Measurements from ENCODE around the gene NOTCH1. TPM values are rescaled to one million over a fixed set of nuclear protein-coding genes. Genes with fewer than 3 reads are reported as not detected.

Gene NOTCH1
- total RNA-seq, 4 donors from 2014 or later = 48.6 to 90.6 (median 58.8) TPM

DNA sequence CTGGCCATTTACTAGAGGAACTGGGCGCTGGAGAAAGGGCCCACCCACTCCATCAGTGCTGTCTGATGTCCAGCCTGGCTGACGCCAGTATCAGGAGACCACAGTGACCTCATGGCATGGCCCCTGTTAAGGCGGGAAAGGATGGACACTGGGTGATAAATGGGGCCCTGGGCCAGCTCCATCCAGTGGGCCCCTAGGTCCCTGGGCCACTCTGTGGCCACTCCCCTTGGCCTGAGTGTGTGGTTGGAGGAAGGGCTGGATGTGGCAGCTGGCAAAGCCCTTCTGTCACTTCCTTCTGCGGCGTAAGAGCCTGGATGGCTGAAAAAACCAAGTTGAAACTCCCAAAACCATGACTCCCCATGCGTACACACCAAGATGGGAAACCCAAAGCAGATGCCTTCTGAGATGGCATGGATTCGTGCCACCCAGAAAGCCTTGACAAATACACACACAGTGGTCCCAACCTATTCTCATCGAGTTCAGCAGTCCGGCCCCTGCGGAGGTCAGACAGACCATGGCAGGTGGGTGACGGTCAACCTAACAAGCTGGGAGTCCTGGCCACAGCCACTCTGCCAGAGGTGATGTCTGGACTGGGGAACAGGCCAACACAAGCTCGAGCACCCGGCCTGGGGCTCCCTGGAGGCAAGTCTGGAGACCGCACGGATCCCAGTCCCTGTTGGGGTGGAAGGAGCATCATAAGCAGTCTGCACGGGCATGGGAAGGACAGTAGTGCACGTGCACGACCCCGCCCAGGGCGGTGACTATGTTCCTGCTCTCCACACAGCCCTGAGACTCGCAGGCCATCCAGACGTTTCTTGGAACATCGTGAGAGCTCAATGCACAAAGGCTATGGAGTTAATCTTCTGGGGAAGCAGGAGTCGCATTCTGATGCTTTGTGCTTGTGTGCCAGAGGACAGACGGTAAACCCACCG is 45.2 kb upstream of the NOTCH1 start:
- Histone ChIP-seq H3K27ac (replicated peaks in 1 of 4) (no peak overlapping the region), H3K4me3 (no peak overlapping the region), H3K36me3 (no peaks in the 10 kb centered on the region), H3K4me1 (peaks cover 40 to 52% (median 48%) of the 10 kb centered on the region in 4 donors), H3K9me3 (no peaks in the 10 kb centered on the region), H3K27me3 (peaks cover 0 to 9% (median 2%) of the 10 kb centered on the region in 4 donors)
- WGBS = 79% methylated on average over 24 of the region's 26 CpGs
- no peak for DNase-seq (ENCODE audit: extremely low spot score)
- TF ChIP-seq POLR2A (IDR thresholded peaks at IDR 0.05; ENCODE audit: low read depth) = no peak
- TF ChIP-seq, protein P1, sequence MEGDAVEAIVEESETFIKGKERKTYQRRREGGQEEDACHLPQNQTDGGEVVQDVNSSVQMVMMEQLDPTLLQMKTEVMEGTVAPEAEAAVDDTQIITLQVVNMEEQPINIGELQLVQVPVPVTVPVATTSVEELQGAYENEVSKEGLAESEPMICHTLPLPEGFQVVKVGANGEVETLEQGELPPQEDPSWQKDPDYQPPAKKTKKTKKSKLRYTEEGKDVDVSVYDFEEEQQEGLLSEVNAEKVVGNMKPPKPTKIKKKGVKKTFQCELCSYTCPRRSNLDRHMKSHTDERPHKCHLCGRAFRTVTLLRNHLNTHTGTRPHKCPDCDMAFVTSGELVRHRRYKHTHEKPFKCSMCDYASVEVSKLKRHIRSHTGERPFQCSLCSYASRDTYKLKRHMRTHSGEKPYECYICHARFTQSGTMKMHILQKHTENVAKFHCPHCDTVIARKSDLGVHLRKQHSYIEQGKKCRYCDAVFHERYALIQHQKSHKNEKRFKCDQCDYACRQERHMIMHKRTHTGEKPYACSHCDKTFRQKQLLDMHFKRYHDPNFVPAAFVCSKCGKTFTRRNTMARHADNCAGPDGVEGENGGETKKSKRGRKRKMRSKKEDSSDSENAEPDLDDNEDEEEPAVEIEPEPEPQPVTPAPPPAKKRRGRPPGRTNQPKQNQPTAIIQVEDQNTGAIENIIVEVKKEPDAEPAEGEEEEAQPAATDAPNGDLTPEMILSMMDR (IDR thresholded peaks at IDR 0.05) = no peak
- TF ChIP-seq POLR2AphosphoS5 (IDR thresholded peaks at IDR 0.05) = no peak
- TF ChIP-seq EP300 (IDR thresholded peaks at IDR 0.05) = no peak
- intact Hi-C loops (cut with DNase I) = no loop called here

DNA sequence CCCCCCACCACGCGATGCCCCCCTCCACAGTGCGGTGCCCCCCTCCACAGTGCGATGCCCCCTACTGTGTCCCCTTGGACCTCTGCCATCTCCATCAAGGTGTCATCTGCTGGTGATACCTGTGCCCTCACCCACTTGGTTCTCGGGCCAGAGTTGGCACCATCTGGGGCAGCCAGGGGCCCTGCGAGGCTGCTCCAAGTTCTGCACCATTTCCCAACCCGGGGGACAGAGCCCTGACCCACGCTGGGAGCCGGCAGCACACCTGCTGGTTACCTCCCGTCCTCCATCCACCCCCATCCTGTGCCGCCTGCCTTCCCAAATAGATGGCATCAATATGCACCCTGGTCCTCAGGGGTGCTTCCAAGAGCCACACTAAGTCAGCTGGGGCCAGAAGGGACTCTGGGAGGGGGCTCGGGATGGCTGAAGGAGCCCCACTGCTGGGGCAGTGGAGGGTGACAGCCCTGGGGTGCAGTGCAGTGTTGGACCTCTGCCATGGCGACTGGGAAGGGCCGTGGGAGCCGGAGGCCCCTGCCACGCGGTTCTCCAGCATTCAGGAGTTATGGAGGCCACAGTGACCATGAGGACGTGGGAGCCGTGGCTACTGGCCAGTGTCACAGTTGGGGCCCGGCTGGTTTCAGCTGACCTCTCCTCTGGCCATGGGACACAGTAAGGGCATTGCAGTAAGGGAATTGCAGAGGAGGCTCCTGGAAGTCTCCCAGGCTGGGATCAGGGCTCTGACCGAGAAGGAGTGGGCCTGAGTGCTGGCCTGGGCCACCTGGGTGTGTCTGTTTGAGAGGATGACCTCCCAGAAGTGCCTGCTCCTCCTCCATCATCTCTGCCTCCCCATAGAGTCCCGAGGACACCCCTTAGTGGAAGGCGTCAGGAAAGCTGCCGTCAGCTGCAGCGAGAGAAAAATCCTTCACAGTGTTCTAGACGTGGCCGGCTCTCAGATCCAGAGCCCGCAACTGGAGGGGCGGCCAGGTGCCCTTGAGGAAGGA is 44.2 kb upstream of the NOTCH1 start:
- no peak for TF ChIP-seq EP300 (IDR thresholded peaks at IDR 0.05)
- TF ChIP-seq, protein P1 (IDR thresholded peaks at IDR 0.05) = no peak
- no peak for TF ChIP-seq POLR2A (IDR thresholded peaks at IDR 0.05; ENCODE audit: low read depth)
- Histone ChIP-seq H3K4me1 (peaks cover 46 to 62% (median 58%) of the 10 kb centered on the region in 4 donors), H3K9me3 (no peaks in the 10 kb centered on the region), H3K4me3 (no peak overlapping the region), H3K27me3 (peaks cover 0 to 9% (median 2%) of the 10 kb centered on the region in 4 donors), H3K27ac (replicated peaks in 1 of 4) (no peak overlapping the region), H3K36me3 (no peaks in the 10 kb centered on the region)
- 86% methylated on average over 26 of the region's 29 CpGs for WGBS
- DNase-seq (ENCODE audit: extremely low spot score) = no peak
- intact Hi-C loops (cut with DNase I) = no loop called here

DNA sequence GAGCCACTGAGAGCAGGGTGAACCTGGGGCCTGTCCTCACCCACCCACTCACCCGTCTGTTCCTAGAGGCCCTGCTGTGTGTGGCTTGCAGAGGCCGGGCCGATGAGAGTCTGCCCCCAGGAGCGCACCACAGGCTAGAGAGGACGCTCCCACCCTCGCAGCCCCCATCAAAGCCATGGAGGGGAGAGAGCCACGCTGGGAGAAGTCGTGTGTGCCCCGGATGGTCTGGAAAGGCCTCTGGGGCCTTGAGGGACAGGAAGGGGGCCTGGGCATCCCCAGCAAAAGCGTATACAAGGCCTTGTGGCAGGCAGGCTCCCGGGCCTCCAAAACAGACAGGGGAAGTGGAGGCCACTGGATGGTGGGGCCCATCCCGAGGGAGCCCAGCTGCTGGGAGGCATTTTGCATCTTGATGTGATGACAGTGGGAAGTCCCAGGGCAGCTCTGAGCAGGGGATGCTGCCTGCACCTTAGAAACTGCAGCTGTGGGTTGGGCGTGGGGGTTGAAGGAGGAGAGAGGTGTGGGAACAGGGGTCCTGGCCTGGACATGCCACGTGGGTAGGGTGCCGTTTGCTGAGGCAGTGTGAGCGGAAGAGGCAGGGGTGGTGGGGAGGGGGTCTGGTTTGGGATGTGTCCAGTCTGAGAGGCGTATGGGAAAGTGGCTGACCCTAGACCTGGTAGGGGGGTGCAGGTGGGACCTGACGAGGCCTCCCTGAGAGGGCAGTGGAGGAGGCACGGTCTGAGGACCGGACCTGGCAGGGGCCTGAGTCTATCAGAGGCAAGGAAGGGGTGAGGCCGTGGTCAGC is 43.0 kb upstream of the NOTCH1 start:
- intact Hi-C loops (cut with DNase I) = no loop called here
- H3K4me3 ChIP-seq = no peak overlapping the region
- DNase-seq (ENCODE audit: extremely low spot score) = no peak
- no peaks in the 10 kb centered on the region for H3K36me3 ChIP-seq
- 81% methylated on average over 15 of the region's 21 CpGs for WGBS
- TF ChIP-seq, protein P1 (IDR thresholded peaks at IDR 0.05) = no peak
- TF ChIP-seq POLR2A (IDR thresholded peaks at IDR 0.05; ENCODE audit: low read depth) (no peak), EP300 (IDR thresholded peaks at IDR 0.05) (no peak), POLR2AphosphoS5 (IDR thresholded peaks at IDR 0.05) (no peak)
- no peaks in the 10 kb centered on the region for H3K9me3 ChIP-seq
- peaks cover 55 to 70% (median 66%) of the 10 kb centered on the region in 4 donors for H3K4me1 ChIP-seq
- peaks cover 0 to 9% (median 2%) of the 10 kb centered on the region in 4 donors for H3K27me3 ChIP-seq
- H3K27ac ChIP-seq (replicated peaks in 1 of 4) = no peak overlapping the region

DNA sequence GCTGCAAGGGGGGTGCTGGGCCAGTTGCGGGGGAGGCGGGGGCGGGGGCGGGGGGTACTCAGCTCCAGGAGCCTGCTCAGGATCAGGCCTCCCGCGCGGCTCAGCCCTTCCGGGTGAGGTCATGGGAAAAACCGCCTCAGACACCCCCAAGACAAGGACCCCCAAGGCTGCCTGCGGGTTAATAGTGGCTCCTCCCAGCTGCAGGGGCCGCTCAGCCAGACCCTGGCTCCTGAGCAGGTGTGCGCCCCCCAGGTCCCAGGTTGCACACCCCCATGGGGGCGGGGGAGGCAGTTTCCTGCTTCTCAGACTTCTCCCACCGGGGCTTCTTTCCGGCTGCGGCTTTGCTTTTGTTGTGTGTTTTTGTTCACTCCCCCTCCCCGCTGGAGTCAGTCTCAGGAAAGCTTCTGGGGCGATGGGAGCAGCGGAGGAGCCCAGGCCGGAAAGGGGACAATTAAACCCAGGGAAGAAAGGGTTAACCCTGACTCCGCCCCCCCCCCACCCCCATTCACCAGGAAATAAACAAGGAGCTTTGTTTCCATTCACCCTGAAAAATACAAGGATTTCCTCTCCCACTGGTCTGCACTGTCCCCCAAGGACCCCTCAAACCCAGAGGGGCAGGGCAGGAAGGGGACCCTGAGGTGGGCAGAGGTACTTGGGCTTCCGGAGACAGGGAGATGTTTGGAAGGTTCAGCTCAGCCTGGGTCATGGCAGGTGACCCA is 42.3 kb upstream of the NOTCH1 start:
- Histone ChIP-seq H3K27me3 (peaks cover 0 to 9% (median 2%) of the 10 kb centered on the region in 4 donors), H3K4me3 (no peak overlapping the region), H3K36me3 (no peaks in the 10 kb centered on the region), H3K4me1 (peaks cover 55 to 75% (median 66%) of the 10 kb centered on the region in 4 donors), H3K27ac (replicated peaks in 1 of 4) (no peak overlapping the region), H3K9me3 (no peaks in the 10 kb centered on the region)
- no peak for DNase-seq (ENCODE audit: extremely low spot score)
- intact Hi-C loops (cut with DNase I) = no loop called here
- WGBS = 35% methylated on average over 17 of the region's 22 CpGs
- TF ChIP-seq POLR2AphosphoS5 (IDR thresholded peaks at IDR 0.05) = no peak
- TF ChIP-seq, protein P1 (IDR thresholded peaks at IDR 0.05) = no peak
- no peak for TF ChIP-seq POLR2A (IDR thresholded peaks at IDR 0.05; ENCODE audit: low read depth)
- no peak for TF ChIP-seq EP300 (IDR thresholded peaks at IDR 0.05)
